Keratinocyte (primary cell): Measurements from ENCODE around the gene LMCD1.

Source experiments
- EZH2 ChIP-seq: IDR thresholded peaks from one replicate; pipeline ENCODE4 v1.6.1; 2012; ENCODE audit warnings: inconsistent platforms, mild to moderate bottlenecking, low read length, moderate library complexity
- TF ChIP-seq, protein P1 (sequence below), 3 experiments: IDR thresholded peaks in 1 of 3; conservative IDR thresholded peaks in 1 of 3; optimal IDR thresholded peaks in 1 of 3; 2 replicates in 2 of 3; 3 replicates in 1 of 3; pipeline versions ENCODE3 to v1.5.1; 2011; ENCODE audit warnings: low read length in 3 of 3, mild to moderate bottlenecking in 3 of 3, moderate library complexity in 2 of 3, control low read depth in 1 of 3, inconsistent platforms in 1 of 3; ENCODE audit not compliant: insufficient read depth in 2 of 3; ENCODE audit errors: extremely low read depth in 1 of 3

DNA sequence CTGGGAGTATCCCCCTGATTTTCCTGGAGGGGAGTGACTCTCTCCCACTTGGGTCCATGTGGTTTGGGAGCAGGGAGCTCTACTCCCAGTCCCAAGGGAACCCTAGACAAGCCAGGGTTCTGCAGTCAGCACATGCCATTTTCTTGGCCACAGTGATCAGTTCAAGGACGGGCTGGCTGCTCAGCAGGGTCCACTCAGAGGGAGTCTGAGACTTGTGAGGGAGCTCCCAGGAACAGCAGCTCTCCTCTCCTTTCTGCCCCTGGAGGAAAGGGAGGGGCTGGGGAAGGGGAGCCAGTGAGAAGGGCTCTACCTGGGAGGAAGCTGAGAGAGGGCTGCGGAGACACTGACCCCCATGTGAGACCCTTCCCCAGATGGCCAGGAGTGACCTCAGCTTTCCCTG, 29.1 kb upstream of the LMCD1 start:
- no peak for TF ChIP-seq EZH2
- TF ChIP-seq, protein P1, sequence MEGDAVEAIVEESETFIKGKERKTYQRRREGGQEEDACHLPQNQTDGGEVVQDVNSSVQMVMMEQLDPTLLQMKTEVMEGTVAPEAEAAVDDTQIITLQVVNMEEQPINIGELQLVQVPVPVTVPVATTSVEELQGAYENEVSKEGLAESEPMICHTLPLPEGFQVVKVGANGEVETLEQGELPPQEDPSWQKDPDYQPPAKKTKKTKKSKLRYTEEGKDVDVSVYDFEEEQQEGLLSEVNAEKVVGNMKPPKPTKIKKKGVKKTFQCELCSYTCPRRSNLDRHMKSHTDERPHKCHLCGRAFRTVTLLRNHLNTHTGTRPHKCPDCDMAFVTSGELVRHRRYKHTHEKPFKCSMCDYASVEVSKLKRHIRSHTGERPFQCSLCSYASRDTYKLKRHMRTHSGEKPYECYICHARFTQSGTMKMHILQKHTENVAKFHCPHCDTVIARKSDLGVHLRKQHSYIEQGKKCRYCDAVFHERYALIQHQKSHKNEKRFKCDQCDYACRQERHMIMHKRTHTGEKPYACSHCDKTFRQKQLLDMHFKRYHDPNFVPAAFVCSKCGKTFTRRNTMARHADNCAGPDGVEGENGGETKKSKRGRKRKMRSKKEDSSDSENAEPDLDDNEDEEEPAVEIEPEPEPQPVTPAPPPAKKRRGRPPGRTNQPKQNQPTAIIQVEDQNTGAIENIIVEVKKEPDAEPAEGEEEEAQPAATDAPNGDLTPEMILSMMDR (optimal IDR thresholded peaks at IDR 0.05 in 1 of 3, IDR thresholded peaks at IDR 0.05 in 1 of 3, conservative IDR thresholded peaks at IDR 0.05 in 1 of 3; ENCODE audit: extremely low read depth in 1 of 3, insufficient read depth in 2 of 3, low read length in 3 of 3): no peak
